Measurements from ENCODE around the gene EHBP1. TPM values are rescaled to one million over a fixed set of nuclear protein-coding genes. Genes with fewer than 3 reads are reported as not detected.

The EHBP1 gene
- total RNA-seq, 2 donors from 2014 or later: 28.4 to 67.7 TPM

DNA sequence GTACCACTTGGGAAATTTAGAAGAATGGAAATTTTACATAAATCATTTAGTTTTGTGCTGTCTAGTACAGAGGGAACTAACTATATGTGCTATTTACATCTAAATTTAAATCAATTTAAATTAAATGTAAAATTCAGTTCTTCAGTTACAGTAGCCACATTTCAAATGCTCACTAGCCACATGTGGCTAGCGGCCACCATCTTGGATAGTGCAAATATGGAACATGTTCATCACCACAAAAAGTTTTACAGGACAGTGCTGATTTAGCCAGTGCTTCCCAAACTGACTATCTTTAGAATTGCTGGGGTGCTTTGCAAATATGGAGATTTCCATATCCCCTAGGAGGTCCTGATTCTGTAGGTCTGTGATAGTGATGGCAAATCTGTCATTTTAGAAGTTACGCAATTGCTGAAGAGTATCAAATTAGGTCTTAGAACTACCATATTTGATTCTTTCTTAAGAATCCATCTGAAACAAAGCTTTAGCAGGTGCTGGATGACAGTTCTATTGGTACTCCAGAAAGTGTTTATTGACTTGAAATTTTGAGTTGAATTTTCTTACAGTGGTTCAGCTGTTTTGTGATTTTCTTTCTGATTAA is 12.8 kb downstream of the EHBP1 start:
- ATAC-seq (ENCODE audit: insufficient number of reproducible peaks, low FRiP score, low read depth): no peak
- no peak overlapping the region for H3K27ac ChIP-seq
- H3K27me3 ChIP-seq (replicated peaks; ENCODE audit: insufficient read depth): no peaks in the 10 kb centered on the region
- no peaks in the 10 kb centered on the region for H3K4me1 ChIP-seq (ENCODE audit: control insufficient read depth in 1 of 2, low read depth in 2 of 2)
- no peak for TF ChIP-seq CTCF (IDR thresholded peaks at IDR 0.05)
- H3K9me3 ChIP-seq: no peaks in the 10 kb centered on the region
- no peaks in the 10 kb centered on the region for H3K36me3 ChIP-seq
- no peak for DNase-seq (ENCODE audit: low spot score)
- no peak overlapping the region for H3K4me3 ChIP-seq

DNA sequence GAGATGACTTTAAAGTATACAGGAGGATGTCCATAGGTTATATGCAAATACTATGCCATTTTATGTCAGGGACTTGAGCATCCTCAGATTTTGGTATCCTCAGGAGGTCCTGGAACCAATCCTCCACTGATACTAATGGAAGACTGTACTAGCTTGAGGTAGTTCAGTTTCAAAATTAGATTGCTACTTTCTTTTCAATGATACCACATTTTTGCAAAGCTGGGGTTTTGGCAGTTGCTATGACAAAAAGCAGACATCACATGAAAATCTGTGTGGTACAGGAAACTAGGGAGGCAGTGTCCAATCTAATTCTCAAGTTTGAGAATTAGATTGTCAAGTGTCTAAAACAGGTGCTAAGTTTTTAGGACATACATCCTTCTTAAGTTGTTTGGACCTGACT is 14.2 kb downstream of the EHBP1 start:
- TF ChIP-seq CTCF (IDR thresholded peaks at IDR 0.05): no peak
- no peak for ATAC-seq (ENCODE audit: insufficient number of reproducible peaks, low FRiP score, low read depth)
- H3K36me3 ChIP-seq: no peaks in the 10 kb centered on the region
- DNase-seq (ENCODE audit: low spot score): no peak
- no peak overlapping the region for H3K4me3 ChIP-seq
- H3K27ac ChIP-seq: no peak overlapping the region
- H3K4me1 ChIP-seq (ENCODE audit: control insufficient read depth in 1 of 2, low read depth in 2 of 2): no peaks in the 10 kb centered on the region
- no peaks in the 10 kb centered on the region for H3K27me3 ChIP-seq (replicated peaks; ENCODE audit: insufficient read depth)
- H3K9me3 ChIP-seq: no peaks in the 10 kb centered on the region

GRCh38 chr2:62722679-62723078 is 17.2 kb downstream of the EHBP1 start:
- no peak for TF ChIP-seq CTCF (IDR thresholded peaks at IDR 0.05)
- peaks cover 0 to 4% of the 10 kb centered on the region in 2 donors for H3K4me1 ChIP-seq (ENCODE audit: control insufficient read depth in 1 of 2, low read depth in 2 of 2)
- H3K27ac ChIP-seq: no peak overlapping the region
- H3K36me3 ChIP-seq: no peaks in the 10 kb centered on the region
- H3K27me3 ChIP-seq (replicated peaks; ENCODE audit: insufficient read depth): no peaks in the 10 kb centered on the region
- H3K9me3 ChIP-seq: no peaks in the 10 kb centered on the region
- ATAC-seq (ENCODE audit: insufficient number of reproducible peaks, low FRiP score, low read depth) (no peak), DNase-seq (ENCODE audit: low spot score) (no peak)
- H3K4me3 ChIP-seq: no peak overlapping the region

DNA sequence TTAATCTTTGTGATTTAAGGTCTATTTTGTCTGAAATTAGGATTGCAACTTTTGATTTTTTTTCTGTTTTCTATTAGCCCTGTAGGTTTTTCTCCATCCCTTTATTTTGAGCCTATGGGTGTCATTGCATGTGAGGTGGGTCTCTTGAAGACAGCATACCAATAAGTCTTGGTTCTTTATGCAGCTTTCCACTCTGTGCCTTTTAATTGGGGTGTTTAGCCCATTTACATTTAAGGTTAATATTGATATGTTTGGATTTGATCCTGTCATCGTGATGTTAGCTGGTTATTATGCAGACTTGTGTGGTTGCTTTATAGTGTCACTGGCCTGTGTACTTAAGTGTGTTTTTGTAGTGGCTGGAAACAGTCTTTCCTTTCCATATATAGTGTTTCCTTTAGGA is 17.7 kb downstream of the EHBP1 start:
- Histone ChIP-seq H3K36me3 (no peaks in the 10 kb centered on the region), H3K9me3 (no peaks in the 10 kb centered on the region), H3K27ac (no peak overlapping the region), H3K27me3 (replicated peaks; ENCODE audit: insufficient read depth) (no peaks in the 10 kb centered on the region), H3K4me3 (no peak overlapping the region), H3K4me1 (ENCODE audit: control insufficient read depth in 1 of 2, low read depth in 2 of 2) (peaks cover 0 to 10% of the 10 kb centered on the region in 2 donors)
- DNase-seq (ENCODE audit: low spot score) (no peak), ATAC-seq (ENCODE audit: insufficient number of reproducible peaks, low FRiP score, low read depth) (no peak)
- no peak for TF ChIP-seq CTCF (IDR thresholded peaks at IDR 0.05)

GRCh38 chr2:62724106-62724505 is 18.6 kb downstream of the EHBP1 start:
- TF ChIP-seq CTCF (IDR thresholded peaks at IDR 0.05): no peak
- Histone ChIP-seq H3K36me3 (no peaks in the 10 kb centered on the region), H3K9me3 (no peaks in the 10 kb centered on the region), H3K27me3 (replicated peaks; ENCODE audit: insufficient read depth) (no peaks in the 10 kb centered on the region), H3K4me1 (ENCODE audit: control insufficient read depth in 1 of 2, low read depth in 2 of 2) (peaks cover 0 to 10% of the 10 kb centered on the region in 2 donors), H3K4me3 (no peak overlapping the region), H3K27ac (no peak overlapping the region)
- no peak for DNase-seq (ENCODE audit: low spot score)
- no peak for ATAC-seq (ENCODE audit: insufficient number of reproducible peaks, low FRiP score, low read depth)

All from thoracic aorta (tissue), 2 donors.